Measurements from ENCODE around the gene MYBBP1A.
"Not testable (repeated sequence)": the region's sequence is repeated elsewhere in the genome, so short reads cannot be mapped to it uniquely, and the experiment has no call there.

MYBBP1A gene

DNA sequence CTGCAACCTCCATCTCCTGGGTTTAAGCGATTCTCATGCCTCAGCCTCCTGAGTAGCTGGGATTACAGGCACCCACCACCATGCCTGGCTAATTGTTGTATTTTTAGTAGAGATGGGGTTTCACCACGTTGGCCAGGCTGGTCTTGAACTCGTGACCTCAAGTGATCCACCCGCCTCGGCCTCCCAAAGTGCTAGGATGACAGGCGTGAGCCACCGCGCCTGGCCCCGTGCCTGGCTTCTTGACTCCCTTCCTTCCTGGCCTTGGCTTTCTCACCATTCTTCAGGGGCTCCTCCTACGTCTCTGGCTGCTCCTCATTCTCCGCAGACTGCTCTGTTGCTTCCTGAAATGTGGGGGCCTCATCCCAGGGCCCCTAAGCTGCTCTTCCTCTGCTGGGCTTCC lies 34.9 kb upstream of the MYBBP1A start:
- not testable (repeated sequence) for FAIRE-seq

DNA sequence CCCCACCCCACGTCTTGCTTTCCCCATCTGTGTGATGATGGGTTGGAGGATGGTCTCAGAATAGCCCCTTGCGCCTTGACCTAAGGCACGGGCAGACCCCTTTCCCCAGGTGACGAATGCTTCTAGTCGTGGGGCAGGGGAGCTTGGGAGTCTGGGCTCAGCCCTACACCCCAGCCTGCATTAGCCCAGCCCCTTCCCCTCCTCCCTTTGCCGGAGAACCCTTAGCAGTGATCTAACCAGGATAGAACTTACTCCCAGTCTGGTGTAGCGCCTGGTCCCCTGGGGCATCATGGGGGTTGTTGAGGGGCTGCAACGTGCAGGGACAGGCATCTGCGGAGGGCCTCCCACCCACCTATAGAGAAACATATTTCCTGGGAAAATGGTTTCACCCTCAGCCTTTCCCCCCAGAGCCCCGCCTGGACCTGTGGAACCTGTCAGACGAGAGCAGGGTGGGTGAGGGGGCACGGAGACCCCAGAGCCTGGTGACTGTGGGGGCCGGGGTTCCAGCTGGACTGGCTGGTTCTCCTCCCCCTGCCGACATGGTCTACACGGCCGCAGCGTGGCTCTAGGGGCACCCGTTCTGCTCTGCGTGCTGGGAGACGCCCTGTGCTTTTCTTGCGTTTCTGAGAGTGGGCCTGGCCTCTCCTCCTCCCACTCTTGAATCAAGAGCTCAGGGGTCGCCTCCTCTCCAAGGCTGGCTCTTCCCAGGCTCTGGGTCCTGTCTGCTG lies 33.9 kb upstream of the MYBBP1A start:
- FAIRE-seq: no peak

DNA sequence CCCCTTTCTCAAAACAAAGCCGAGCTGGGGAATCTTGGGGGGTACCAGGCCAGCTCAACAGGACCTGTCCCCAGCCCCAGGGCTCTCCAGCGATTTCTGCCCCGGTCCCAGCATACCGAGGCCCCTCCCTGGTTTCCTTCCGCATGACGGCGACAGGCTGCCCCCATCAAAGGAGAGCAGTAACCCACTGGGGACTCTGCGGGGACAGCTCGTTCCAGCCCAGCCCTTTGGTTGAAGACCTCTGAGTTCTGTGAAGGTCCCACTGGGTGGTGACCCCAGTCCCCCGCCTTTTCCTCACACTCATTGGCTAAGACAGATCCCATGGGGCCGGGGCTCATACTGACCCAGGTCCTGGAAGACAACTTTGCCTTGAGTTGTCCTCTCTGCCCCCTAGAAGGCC lies 33.2 kb upstream of the MYBBP1A start:
- no peak for FAIRE-seq

DNA sequence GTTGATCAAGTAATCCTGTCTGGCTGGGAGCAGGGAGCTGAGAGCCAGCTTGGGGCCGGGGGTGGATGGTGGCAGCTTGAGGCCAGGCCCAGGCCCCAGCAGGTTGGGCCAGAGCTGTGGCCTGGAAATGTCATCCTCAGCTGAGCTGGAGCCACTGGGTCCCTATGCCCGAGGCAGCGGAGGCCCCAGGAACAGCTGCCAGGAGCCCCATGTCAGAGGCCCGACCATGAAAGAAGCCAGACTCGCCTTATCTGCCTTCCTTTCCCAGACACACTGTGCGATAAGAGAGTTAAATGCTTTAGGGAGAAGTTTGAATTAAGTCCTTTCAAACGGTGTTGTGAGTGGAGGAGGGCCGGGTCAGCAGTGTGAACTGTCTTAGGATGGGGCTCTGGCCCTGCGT lies 32.6 kb upstream of the MYBBP1A start:
- FAIRE-seq: no peak

DNA sequence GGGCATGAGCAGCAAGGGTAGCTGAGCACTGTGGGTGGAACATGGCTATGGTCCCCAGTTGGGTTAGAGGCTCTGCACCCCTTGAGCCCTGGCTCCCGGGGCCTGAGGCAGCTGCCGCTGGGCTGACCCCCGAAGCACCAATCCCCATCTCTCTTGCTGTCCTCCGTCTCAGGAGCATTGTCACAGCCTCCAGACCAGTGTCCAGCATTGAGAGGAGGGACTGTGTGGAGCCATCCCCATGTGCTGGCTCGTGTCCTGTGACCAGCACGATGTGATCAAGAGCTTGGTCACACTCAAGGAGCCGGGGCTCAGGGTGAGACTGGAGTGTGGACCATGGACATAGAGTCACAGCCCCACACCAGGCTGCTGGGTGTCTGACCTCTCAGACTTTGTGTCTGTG lies 32.0 kb upstream of the MYBBP1A start:
- no peak for FAIRE-seq

DNA sequence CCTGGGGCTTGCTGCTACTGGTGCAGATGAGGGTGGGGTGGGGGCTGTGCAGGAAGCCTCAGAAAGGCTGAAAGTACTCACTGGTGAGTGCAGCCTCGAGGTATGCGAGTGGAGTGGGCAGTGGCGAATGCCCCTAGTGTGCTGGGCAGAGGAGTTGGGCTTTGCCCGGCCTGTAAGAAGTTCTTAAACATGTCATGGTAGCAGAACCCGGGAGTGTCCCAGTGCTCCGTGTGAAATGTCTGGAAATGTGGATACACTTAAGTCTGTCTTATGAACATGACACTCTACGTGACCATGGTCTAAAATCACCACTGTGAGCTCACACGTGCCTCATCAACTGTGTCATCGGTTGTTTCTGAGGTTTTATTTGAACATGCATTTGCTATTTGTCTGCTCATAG lies 30.9 kb upstream of the MYBBP1A start:
- FAIRE-seq: no peak

DNA sequence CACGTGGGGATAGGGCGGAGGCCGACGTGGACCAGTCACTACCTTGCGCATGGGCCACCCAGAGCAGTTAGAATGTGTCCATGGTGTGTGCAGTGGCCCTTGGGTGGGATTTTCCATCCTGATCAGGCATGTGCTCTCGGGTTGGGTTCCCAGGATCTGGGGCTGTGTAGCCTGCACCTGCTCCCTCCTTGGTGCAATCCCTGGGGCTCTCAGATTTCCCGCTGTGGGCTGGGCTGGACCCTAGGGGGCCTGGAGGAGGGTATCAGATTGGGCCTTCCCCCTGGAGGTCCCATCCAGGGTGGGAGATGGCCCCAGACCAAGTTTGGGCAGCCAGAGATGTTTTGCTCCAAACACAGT lies 30.4 kb upstream of the MYBBP1A start:
- FAIRE-seq: no peak

DNA sequence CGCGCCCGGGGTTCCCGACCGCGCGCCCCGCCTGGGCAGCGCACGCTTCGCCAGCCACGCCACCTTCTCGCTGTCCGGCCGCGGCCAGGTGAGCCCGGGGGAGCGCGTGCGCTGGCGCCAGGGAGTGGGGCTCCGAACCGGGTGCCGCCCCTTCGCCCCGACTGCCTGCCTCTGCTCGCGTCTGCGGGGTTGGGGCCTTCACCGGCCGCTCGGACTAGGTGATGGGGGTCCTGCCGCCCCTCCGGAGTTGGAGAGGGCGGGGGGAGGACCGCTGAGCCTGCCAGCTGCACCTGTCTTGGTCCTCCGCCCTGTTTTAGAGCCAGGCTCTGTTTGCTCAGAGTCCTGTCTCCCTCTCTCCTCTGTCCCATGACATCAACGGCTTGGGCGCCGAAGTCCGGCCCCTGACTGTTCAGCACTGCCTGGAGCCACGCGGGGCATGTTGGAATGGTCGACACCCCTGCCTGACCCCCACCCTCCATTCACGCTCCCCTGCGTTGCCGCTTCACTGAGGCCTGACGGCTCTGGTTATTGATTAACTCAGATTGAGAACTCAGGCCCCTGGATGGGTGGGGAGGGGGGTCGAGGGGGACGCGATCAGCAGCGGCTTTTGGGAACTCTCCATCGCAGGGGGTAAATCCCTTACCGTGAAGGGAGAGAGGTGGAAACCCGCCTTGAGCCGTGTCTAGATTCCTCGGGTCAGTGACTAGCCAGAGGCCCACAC lies 29.9 kb upstream of the MYBBP1A start:
- FAIRE-seq: no peak

DNA sequence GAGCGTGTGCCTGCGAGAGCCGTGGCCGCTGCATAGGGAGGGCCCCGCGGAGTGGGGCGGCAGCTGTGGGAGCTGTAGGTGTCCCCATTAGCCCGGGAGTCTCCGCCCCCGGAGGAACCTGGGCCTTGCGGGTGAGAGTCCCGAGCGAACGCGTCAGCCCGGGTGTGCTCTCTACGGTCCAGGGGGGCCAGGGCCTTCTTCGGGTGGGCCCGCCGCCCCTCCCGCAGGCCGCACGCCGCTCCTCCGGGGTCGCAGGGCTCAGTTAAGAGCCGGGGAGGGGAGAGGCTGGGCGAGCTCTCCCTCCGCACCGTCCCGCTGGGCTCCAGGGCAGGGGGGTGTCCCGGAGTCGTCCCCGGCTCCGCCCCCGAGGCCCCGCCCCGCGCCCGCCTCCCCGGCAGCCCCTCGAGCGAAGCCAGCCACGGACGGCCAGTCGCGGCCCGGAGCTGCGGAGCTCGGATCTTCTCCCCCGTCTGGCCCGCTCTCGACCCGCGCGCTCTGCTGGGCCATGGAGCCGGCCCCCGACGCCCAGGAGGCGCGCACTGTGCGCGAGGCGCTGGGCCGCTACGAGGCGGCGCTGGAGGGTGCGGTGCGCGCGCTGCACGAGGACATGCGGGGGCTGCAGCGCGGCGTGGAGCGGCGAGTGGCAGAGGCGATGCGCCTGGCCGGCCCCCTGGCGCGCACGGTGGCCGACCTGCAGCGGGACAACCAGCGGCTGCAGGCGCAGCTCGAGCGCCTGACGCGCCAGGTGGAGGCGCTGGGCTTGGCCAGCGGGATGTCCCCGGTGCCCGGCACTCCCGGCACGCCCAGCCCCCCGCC lies 29.1 kb upstream of the MYBBP1A start, which contains the start of gene SMTNL2:
SMTNL2 (plus strand) TSS at position 429 of the 816 bp plus-strand sequence; CDS start at position 506, 77 bp downstream.
- no peak for FAIRE-seq

DNA sequence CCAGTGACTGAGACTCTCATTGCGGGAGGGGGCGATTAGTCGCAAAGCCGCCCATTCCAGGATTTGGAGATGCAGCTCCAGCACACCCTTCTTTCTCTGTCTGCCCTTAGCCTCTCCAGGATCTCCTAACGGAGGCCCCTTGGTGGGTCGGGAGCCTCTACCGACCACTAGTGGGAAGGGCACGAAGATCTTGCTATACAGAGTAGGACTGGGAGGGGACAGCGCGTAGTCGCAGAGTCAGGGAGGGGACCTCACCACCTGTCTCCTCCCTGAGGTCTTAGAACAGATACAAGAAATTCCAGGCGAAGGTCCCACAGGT lies 28.6 kb upstream of the MYBBP1A start:
- FAIRE-seq: no peak

DNA sequence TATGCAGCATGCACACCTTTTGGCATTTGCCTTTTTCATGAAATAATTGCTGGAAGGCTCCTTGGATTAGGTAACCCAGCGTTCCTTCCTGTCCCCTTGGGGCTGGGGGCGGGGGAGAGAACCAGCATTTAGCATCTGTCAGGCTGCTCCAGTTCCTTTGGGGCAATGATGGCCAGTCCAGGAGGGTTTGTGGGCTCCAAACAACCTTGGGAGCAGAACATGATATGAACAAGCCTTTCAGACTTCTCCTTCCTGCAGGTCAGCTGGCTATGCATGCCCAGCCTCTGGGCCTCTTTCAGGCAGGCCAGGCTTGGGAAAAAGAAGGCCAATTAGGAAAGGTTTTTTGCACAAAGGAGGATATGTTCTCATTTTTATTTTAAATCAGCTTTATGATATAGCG lies 28.0 kb upstream of the MYBBP1A start:
- FAIRE-seq: no peak

DNA sequence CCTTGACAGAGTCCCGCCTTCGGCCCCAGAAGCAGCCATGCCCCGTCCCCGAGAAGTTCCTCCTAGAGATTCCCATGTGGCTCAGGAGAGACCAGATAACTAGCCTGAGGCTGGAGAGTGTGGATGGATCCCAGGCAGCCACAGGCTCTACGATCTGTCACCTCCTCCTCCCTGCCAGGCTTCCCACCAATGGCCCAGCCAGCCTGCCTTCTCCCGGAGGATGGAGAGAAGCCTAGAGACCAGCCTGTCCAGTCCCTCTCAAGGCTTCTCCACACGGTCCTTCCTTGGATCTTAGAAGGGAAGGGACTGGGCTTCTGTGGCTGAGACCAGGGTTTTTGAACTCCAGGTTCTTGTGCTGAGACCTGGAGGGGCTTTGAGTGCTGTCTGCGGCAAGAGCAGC lies 27.5 kb upstream of the MYBBP1A start:
- FAIRE-seq: no peak

DNA sequence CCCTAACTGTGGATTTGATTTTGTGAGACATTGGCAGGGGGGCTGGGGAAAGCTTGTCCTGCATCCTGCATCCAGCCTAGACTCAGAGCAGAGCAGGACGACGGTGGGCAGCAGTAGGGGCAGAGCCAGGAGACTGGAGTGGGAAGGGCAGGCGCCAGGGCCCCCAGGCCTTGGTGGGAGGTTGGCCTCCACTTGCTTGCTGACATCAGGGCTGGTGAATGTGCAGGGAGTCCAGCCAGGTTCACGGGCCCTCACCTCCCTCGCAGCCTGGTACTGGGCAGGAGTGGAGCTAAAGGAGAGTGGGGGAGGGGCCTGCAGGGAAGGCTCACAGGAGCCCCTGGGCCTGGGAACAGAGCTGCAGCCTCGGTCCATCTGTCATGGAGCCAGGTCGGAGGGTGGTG lies 26.9 kb upstream of the MYBBP1A start:
- no peak for FAIRE-seq

DNA sequence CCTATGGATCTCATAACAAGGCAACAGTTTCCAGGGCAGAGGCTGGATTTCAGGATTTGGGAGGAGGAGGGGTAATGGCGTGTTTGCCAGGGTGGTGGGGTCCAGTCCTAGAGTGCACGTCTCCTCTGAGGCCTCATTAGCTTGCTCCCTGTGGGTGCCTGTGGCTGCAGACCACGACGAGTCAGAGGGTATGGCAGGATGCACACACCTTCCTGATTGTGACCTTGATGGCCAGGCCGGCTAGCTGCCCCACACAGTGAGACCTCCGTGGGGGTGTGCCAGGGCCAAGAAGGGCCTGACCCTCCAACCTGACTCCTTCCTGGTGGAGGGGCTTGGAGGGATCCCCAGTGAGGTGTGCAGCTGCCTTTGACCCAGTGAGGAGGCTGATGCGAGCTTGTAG lies 25.1 kb upstream of the MYBBP1A start:
- no peak for FAIRE-seq

DNA sequence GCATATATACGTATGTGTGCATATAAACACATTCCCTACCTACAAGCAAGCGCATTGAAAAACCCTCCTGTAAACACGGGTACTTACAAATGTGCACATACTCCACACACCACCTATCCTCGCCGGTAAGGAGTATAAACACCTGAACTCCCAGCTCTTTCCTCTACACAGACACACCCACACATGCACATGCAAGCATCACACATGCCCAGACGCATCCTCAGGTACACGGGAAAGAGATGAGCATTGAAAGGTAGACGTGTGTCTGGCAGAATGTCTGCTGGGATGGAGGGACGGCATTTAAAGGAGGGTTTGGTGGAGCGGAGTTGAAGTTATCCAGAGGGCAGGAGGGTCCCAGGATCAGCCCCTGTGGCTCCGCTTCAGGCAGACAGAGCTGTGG lies 24.5 kb upstream of the MYBBP1A start:
- FAIRE-seq: no peak

DNA sequence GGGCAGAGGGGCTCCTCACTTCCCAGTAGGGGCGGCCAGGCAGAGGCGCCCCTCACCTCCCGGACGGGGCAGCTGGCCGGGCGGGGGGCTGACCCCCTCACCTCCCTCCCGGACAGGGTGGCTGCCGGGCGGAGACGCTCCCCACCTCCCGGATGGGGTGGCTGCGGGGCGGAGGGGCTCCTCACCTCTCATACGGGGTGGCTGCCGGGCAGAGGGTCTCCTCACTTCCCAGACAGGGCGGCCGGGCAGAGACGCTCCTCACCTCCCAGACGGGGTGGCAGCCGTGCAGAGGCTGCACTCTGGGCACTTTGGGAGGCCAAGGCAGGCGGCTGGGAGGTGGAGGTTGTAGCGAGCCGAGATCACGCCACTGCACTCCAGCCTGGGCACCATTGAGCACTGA lies 23.2 kb upstream of the MYBBP1A start:
- not testable (repeated sequence) for FAIRE-seq

DNA sequence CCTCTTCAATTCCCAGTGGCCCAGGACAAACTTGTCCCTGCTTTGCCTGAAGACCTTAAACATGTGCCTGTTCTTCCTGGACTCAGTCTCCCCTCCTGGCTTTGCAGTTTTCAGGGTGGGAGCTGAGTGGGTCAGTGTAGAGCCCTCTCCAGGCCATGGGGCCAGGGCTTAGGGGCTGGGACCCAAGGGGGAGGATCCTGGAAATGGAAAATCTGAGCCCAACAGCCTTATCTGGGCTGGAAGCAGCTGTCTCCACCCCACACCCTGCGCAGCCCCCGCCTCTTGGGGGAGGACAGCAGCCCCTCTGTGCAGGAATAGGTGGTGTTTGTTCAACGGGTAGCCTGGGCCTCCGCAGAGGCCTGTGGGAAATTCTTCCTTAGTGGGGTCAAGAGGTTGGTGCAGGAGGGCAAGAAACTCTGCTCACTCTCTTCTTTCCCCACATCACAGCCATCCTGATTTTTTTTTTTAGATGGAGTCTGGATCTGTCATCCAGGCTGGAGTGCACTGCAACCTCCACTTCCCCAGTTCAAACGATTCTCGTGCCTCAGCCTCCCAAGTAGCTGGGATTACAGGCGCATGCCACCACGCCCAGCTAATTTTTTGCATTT lies 22.3 kb upstream of the MYBBP1A start:
- no peak for FAIRE-seq

DNA sequence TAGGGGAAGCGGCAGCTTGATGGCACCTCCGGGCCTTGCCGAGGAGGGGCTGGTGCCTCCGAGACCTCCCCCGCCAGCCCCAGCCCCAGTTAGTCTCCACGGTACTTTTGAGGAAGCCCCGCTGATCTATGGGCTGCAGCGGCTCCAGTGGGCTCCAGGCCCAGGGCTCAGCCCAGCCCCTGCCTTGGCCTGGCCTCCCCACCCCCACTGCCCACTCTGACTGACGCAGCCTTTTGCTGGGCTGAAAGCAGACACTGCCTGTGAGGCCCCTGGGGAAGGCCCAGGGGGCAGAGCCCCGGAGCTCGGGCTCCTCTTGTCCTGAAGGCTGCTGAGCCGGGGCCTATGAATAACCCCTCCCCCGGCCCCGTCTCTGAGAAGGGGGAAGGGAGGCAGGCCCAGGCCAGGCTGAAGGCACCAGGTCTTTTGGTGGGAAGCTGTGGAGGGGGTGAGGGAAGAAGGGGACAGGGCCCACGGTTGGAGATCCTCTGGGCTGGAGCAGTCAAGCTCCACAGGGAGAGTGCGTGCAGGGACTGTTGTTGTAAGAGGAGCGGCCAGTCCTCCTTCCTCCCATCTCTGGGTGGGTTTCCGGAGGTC lies 21.6 kb upstream of the MYBBP1A start:
- no peak for FAIRE-seq

DNA sequence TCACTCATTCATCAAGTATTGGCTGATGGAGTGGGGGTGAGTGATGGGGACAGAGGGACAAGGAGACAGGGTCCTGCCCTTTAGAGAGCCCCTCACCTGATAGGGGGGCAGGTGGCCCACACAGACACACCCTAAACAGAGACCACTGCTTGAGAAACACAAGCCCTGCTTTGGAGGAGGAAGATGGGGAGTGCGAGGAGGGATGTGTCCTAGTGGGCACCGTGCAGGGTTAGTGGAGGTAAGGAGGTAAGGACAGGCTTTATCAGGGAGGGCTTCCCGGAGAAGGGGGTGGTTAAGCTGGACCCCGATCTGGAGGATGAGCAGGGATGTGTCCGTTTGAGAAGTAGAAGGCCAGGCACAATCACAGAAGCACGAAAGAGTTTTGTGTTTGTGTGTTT lies 21.0 kb upstream of the MYBBP1A start:
- no peak for FAIRE-seq

DNA sequence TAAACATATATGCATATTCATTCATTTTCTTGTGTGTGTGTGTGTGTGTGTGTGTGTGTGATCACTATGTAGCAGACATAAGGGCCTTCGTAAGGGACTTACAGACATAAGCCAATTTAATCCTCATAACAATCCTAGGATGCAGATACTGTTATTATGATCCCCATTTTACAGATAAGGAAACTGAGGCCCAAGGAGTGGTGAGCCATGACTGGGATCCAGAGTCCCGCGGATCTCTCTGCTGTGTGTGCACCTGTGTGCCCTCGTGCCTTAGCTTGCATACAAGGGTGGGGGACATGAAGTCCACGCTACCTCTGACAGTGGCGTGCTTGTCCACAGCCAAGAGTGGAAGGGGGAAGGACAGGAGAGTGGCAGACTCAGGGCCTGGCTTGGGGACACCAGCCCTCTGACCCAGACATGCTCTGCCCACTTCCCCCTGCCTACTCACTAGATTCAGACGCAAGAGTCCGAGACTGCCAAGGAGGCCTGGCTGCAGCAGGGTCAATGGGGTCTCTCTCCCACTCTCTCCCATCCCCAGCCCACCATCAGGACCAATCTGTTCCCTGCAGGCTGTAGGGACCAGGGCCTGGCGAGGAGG lies 19.4 kb upstream of the MYBBP1A start:
- no peak for FAIRE-seq

DNA sequence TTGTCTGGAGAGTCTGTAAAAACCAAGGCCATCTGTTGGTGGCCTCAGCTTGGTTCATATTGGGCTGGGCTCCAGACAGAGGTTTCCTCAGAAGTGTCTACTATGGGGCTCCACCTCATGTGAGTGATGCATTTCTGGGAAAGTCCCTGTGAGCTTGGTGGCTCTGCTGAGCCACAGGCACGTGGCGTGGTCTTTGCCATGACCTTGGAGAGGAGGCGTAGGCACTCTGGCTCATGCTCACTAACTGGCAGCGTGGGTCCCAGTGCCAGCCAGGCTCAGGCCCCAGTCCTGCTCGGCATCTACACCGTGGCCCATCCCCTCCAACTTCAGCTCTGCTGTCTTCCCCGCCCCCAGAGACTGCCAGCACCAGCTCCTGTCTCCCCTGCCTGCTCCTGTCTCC lies 18.5 kb upstream of the MYBBP1A start:
- no peak for FAIRE-seq

DNA sequence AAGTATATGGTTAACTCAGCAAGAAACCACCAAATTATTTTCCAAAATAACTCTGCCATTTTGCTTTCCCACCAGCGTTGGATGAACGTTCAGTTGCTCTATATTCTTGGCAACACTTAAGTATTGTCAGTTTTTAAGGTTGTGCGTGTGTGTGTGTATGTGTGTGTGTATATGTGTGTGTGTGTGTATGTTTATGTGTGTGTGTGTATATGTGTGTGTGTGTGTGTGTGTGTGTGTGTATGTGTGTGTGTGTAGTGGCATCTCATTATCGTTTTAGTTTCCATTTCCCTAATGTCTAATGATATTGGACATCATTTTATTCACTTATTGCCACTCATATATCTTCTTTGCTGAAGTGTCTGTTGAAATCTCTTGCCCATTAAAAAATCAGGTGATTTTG lies 17.9 kb upstream of the MYBBP1A start:
- FAIRE-seq: no peak

DNA sequence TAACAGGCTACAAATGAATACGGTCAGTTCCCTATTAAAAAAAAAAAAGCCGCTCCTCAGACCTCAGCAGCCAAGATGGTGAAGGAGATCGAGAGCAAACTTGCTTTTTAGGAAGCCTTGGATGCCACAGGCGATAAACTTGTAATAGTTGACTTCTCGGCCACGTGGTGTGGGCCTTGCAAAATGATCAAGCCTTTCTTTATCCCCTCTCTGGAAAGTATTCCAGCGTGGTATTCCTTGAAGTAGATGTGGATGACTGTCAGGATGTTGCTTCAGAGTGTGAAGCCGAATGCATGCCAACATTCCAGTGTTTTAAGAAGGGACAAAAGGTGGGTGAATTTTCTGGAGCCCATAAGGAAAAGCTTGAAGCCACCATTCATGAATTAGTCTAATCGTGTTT lies 16.9 kb upstream of the MYBBP1A start:
- FAIRE-seq: no peak

Measured in islet of Langerhans (tissue), 1 donor.